Endothelial cell of umbilical vein (primary cell): Measurements from ENCODE around the gene PRRX1. TPM values are rescaled to one million over a fixed set of nuclear protein-coding genes. Genes with fewer than 3 reads are reported as not detected.

Experiments used
- BruUV-seq: library from RNA; stranded (reverse); fragments of 400-500 nt; replicated peaks from 2 replicates; lab custom pipeline; 2021; lab: Mats Ljungman, UMichigan
- CTCF ChIA-PET: fragments of 300-600, 350-600 bp; sonication (Branson Sonifier 250); formaldehyde crosslinking; loops from one replicate; lab custom pipeline; 2021; ENCODE audit warnings: antibody characterized with exemption, inconsistent platforms; lab: Charles Lee
- POLR2A ChIA-PET: fragments of 300-600, 350-600 bp; sonication (Branson Sonifier 250); formaldehyde crosslinking; loops from one replicate; lab custom pipeline; 2021; ENCODE audit warnings: antibody characterized with exemption, inconsistent platforms; lab: Charles Lee
- DNase-seq: peaks from one replicate; pipeline ENCODE4 v3.0.0-alpha.2; 2011; ENCODE audit warnings: low read depth, low spot score
- FAIRE-seq: peaks from 2 replicates; lab custom pipeline; 2011; peaks lifted over from hg19 to GRCh38; lab: Jason Lieb, UNC
- H2AFZ ChIP-seq: 2 replicates; pipeline ENCODE4 v1.6.0; 2012; ENCODE audit warnings: low read depth, low read length, control low read depth, inconsistent platforms
- H3K27ac ChIP-seq: 2 replicates; pipeline ENCODE4 v1.5.1; 2011; ENCODE audit warnings: low read depth, mild to moderate bottlenecking, control low read depth, low read length, moderate library complexity; ENCODE audit not compliant: insufficient read depth
- H3K27me3 ChIP-seq, 2 experiments: 2 replicates each; pipeline versions ENCODE4 v1.6.0 to v1.6.1; 2011; ENCODE audit warnings: low read length in 2 of 2, mixed read lengths in 1 of 2; ENCODE audit not compliant: control insufficient read depth in 2 of 2, insufficient read depth in 2 of 2
- H3K36me3 ChIP-seq, 2 experiments: 2 replicates in 1 of 2; 3 replicates in 1 of 2; pipeline ENCODE4 v1.5.1; 2011; ENCODE audit warnings: low read length in 2 of 2, mild to moderate bottlenecking in 1 of 2, moderate library complexity in 1 of 2; ENCODE audit not compliant: control insufficient read depth in 2 of 2, insufficient read depth in 2 of 2; ENCODE audit errors: extremely low read depth in 1 of 2
- H3K4me1 ChIP-seq: 3 replicates; pipeline ENCODE4 v1.5.1; 2011; ENCODE audit warnings: mild to moderate bottlenecking, low read length; ENCODE audit not compliant: control insufficient read depth, insufficient read depth; ENCODE audit errors: extremely low read depth
- H3K4me2 ChIP-seq: 2 replicates; pipeline ENCODE4 v1.6.1; 2011; ENCODE audit warnings: low read length, control low read depth, mixed read lengths; ENCODE audit not compliant: insufficient read depth
- H3K4me3 ChIP-seq, 3 experiments: fragments of 200-600 bp in 1 of 3; sonication (generic), shearing (Covaris generic) in 1 of 3; replicated peaks in 1 of 3; 2 replicates each; pipeline ENCODE4 v1.5.1; 2011 to 2016; ENCODE audit warnings: control low read depth in 3 of 3, low read length in 3 of 3, mild to moderate bottlenecking in 2 of 3, inconsistent platforms in 1 of 3, low read depth in 1 of 3, moderate library complexity in 1 of 3; ENCODE audit not compliant: insufficient read depth in 1 of 3
- H3K79me2 ChIP-seq: 2 replicates; pipeline ENCODE4 v1.6.0; 2012; ENCODE audit warnings: low read length, inconsistent platforms; ENCODE audit not compliant: control insufficient read depth, insufficient read depth
- H3K9ac ChIP-seq: replicated peaks from 2 replicates; pipeline ENCODE3; 2011; ENCODE audit warnings: low read length, control low read depth; ENCODE audit not compliant: insufficient read depth; ENCODE audit errors: extremely low read depth
- H3K9me1 ChIP-seq: replicated peaks from 3 replicates; pipeline ENCODE4 v1.6.0; 2011; ENCODE audit warnings: mild to moderate bottlenecking, low read length; ENCODE audit not compliant: control insufficient read depth, insufficient read depth; ENCODE audit errors: extremely low read depth
- H3K9me3 ChIP-seq: replicated peaks from 2 replicates; pipeline ENCODE4 v1.5.1; 2012; ENCODE audit warnings: low read length, inconsistent platforms; ENCODE audit not compliant: control insufficient read depth, insufficient read depth
- H4K20me1 ChIP-seq: replicated peaks from 2 replicates; pipeline ENCODE3; 2011; ENCODE audit warnings: mild to moderate bottlenecking, low read length; ENCODE audit not compliant: control insufficient read depth, insufficient read depth; ENCODE audit errors: extremely low read depth
- EZH2 ChIP-seq: IDR thresholded peaks from 2 replicates; pipeline ENCODE4 v1.6.1; 2012; ENCODE audit warnings: borderline replicate concordance, low read depth, mild to moderate bottlenecking, moderate library complexity, low read length, inconsistent platforms; ENCODE audit not compliant: severe bottlenecking
- FOS ChIP-seq: IDR thresholded peaks from 2 replicates; pipeline ENCODE4 v1.6.1; 2011; ENCODE audit warnings: mild to moderate bottlenecking, low read length, moderate library complexity, borderline replicate concordance; ENCODE audit not compliant: insufficient read depth
- GATA2 ChIP-seq: IDR thresholded peaks from 2 replicates; pipeline ENCODE4 v1.7.0; 2011; ENCODE audit warnings: low read depth, mild to moderate bottlenecking, moderate library complexity, mixed read lengths, low read length; ENCODE audit not compliant: insufficient read length, insufficient read depth
- JUN ChIP-seq: IDR thresholded peaks from 2 replicates; pipeline ENCODE4 v1.6.1; 2011; ENCODE audit warnings: borderline replicate concordance, low read depth; ENCODE audit not compliant: insufficient read length, insufficient read depth
- MYC ChIP-seq: IDR thresholded peaks from one replicate; pipeline ENCODE4 v1.6.1; 2011; ENCODE audit warnings: mild to moderate bottlenecking, low read depth, low read length
- POLR2A ChIP-seq: IDR thresholded peaks from 2 replicates; pipeline ENCODE4 v1.6.1; 2012; ENCODE audit warnings: low read depth, mild to moderate bottlenecking, control low read depth, low read length
- POLR2AphosphoS5 ChIP-seq: IDR thresholded peaks from 2 replicates; pipeline ENCODE4 v1.6.1; 2012; ENCODE audit warnings: low read depth, mild to moderate bottlenecking, control low read depth, low read length, moderate library complexity; ENCODE audit not compliant: insufficient read depth
- dilution Hi-C: fragments of 300-500 bp; cut with MboI; formaldehyde crosslinking; loops from one replicate; pipeline ENCODE4 v1.15.0; 2019; ENCODE audit warnings: low sequenced_read_pairs; ENCODE audit not compliant: extremely low pct_ligation_motif_present
- intact Hi-C: fragments of 100-400 bp; cut with micrococcal nuclease; formaldehyde crosslinking; loops from one replicate; pipeline ENCODE4 v1.10.0; 2022
- polyA plus RNA-seq, 4 experiments: library from polyadenylated mRNA; depleted of rRNA in 3 of 4; stranded (reverse) in 3 of 4; unstranded in 1 of 4; fragments of >200 nt; gene quantifications; 2 replicates each; pipeline versions ENCODE4 v1.2.1 to v1.2.3, GENCODE V29; 2011 to 2012; ENCODE audit warnings: missing spikeins in 1 of 4
- total RNA-seq: library from RNA; stranded (reverse); gene quantifications from 2 replicates; pipeline ENCODE4 v1.2.3, GENCODE V29; 2021
- TF ChIP-seq, protein P1 (sequence below), 2 donors: IDR thresholded peaks; 1 replicate in 1 of 2; 2 replicates in 1 of 2; pipeline ENCODE4 v1.5.1; 2011; ENCODE audit warnings: low read length in 2 of 2, mild to moderate bottlenecking in 2 of 2, moderate library complexity in 2 of 2, control low read depth in 1 of 2, inconsistent platforms in 1 of 2, low read depth in 1 of 2; ENCODE audit not compliant: insufficient read depth in 1 of 2; ENCODE audit errors: extremely low read depth in 1 of 2
- TF ChIP-seq, protein P2 (sequence below): IDR thresholded peaks from 2 replicates; pipeline ENCODE4 v1.6.1; 2011; ENCODE audit not compliant: insufficient read depth, insufficient read length

The PRRX1 gene
- total and polyA plus RNA-seq, 2 donors (not counting 3 experiments of a cell fraction or from before 2014, with no cell fraction given), result 0.03 TPM; not detected in 1

- no peaks in the 10 kb centered on the region for H3K79me2 ChIP-seq
- dilution Hi-C loops, result no loop called here
- H3K27ac ChIP-seq, result no peak overlapping the region
- no peaks in the 10 kb centered on the region for H3K9me3 ChIP-seq
- peak overlapping the region; percentile 35 for H2AFZ ChIP-seq
- no peaks in the 10 kb centered on the region for H3K27me3 ChIP-seq
- H3K9me1 ChIP-seq, result no peaks in the 10 kb centered on the region
- BruUV-seq, result no TSS peak
- FAIRE-seq (peak; percentile 38), DNase-seq (peak; percentile 67)
- ChIA-PET POLR2A (no interaction called here), CTCF (interaction anchor here (1.1 kb wide), 1 partner anchor 12 kb away, joined by 8 read pairs; no protein-coding TSS in a partner anchor)
- intact Hi-C loops, result no loop called here
- TF ChIP-seq EZH2 (no peak), JUN (peak; percentile 45), MYC (no peak), GATA2 (peak; percentile 19), POLR2A (no peak), FOS (peak; percentile 45), POLR2AphosphoS5 (no peak)
- TF ChIP-seq, protein P1, sequence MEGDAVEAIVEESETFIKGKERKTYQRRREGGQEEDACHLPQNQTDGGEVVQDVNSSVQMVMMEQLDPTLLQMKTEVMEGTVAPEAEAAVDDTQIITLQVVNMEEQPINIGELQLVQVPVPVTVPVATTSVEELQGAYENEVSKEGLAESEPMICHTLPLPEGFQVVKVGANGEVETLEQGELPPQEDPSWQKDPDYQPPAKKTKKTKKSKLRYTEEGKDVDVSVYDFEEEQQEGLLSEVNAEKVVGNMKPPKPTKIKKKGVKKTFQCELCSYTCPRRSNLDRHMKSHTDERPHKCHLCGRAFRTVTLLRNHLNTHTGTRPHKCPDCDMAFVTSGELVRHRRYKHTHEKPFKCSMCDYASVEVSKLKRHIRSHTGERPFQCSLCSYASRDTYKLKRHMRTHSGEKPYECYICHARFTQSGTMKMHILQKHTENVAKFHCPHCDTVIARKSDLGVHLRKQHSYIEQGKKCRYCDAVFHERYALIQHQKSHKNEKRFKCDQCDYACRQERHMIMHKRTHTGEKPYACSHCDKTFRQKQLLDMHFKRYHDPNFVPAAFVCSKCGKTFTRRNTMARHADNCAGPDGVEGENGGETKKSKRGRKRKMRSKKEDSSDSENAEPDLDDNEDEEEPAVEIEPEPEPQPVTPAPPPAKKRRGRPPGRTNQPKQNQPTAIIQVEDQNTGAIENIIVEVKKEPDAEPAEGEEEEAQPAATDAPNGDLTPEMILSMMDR (IDR thresholded peaks at IDR 0.05; ENCODE audit: extremely low read depth in 1 of 2, insufficient read depth in 1 of 2, low read depth in 1 of 2, low read length in 2 of 2), result no peak
- TF ChIP-seq, protein P2, sequence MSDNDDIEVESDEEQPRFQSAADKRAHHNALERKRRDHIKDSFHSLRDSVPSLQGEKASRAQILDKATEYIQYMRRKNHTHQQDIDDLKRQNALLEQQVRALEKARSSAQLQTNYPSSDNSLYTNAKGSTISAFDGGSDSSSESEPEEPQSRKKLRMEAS, result no peak
- H3K36me3 ChIP-seq, result no peaks in the 10 kb centered on the region
- no peak overlapping the region for H3K4me2 ChIP-seq
- no peak overlapping the region for H3K9ac ChIP-seq
- no peaks in the 10 kb centered on the region for H4K20me1 ChIP-seq
- H3K4me1 ChIP-seq, result peaks cover 12% of the 10 kb centered on the region
- no peak overlapping the region for H3K4me3 ChIP-seq
These were observed 37.1 kb downstream of the PRRX1 start for GRCh38 chr1:170700842-170701615.
